ENCODE results near the gene RBMS3. TPM values are rescaled to one million over a fixed set of nuclear protein-coding genes. Genes with fewer than 3 reads are reported as not detected.

The RBMS3 gene
- total RNA-seq, 1 donor from 2014 or later: 70.0 TPM

GRCh38 chr3:29822071-29822470 is 541.2 kb downstream of the RBMS3 start:
- H3K4me3 ChIP-seq: no peak overlapping the region
- H3K27ac ChIP-seq: no peak overlapping the region
- TF ChIP-seq POLR2AphosphoS5 (IDR thresholded peaks at IDR 0.05; ENCODE audit: insufficient read depth in 1 of 2, low read depth in 1 of 2) (no peak), POLR2A (IDR thresholded peaks at IDR 0.05) (no peak)
- TF ChIP-seq, protein P1, sequence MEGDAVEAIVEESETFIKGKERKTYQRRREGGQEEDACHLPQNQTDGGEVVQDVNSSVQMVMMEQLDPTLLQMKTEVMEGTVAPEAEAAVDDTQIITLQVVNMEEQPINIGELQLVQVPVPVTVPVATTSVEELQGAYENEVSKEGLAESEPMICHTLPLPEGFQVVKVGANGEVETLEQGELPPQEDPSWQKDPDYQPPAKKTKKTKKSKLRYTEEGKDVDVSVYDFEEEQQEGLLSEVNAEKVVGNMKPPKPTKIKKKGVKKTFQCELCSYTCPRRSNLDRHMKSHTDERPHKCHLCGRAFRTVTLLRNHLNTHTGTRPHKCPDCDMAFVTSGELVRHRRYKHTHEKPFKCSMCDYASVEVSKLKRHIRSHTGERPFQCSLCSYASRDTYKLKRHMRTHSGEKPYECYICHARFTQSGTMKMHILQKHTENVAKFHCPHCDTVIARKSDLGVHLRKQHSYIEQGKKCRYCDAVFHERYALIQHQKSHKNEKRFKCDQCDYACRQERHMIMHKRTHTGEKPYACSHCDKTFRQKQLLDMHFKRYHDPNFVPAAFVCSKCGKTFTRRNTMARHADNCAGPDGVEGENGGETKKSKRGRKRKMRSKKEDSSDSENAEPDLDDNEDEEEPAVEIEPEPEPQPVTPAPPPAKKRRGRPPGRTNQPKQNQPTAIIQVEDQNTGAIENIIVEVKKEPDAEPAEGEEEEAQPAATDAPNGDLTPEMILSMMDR (IDR thresholded peaks at IDR 0.05): no peak
- intact Hi-C loops (cut with DNase I): no loop called here
- no peaks in the 10 kb centered on the region for H3K4me1 ChIP-seq
- no peak for DNase-seq (ENCODE audit: extremely low spot score in 2 of 2)
- no peaks in the 10 kb centered on the region for H3K9me3 ChIP-seq
- no peaks in the 10 kb centered on the region for H3K27me3 ChIP-seq
- H3K36me3 ChIP-seq: no peaks in the 10 kb centered on the region

DNA sequence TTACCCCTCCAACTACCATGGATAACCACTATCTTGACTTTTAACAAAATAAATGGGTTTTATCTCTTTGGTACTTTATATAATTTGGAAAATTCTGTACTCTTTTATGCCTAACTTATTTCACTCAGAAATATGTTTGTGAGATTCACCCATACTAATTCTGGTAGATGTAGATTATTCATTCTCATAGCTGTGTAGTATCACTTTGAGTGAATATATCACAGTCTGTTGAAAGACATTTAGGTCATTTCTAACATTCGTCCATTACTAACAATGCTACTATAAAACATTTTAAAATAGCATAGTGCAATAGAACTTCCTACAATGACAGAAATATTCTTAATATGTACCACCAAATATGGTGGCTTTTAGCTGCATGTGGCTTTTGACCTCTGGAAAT is 542.4 kb downstream of the RBMS3 start:
- intact Hi-C loops (cut with DNase I): no loop called here
- H3K27ac ChIP-seq: no peak overlapping the region
- no peaks in the 10 kb centered on the region for H3K27me3 ChIP-seq

GRCh38 chr3:29826712-29827111 is 545.8 kb downstream of the RBMS3 start:
- Histone ChIP-seq H3K4me3 (no peak overlapping the region), H3K4me1 (no peaks in the 10 kb centered on the region), H3K27me3 (no peaks in the 10 kb centered on the region), H3K36me3 (no peaks in the 10 kb centered on the region), H3K9me3 (no peaks in the 10 kb centered on the region), H3K27ac (no peak overlapping the region)
- no peak for DNase-seq (ENCODE audit: extremely low spot score in 2 of 2)
- TF ChIP-seq, protein P1 (IDR thresholded peaks at IDR 0.05): no peak
- TF ChIP-seq POLR2AphosphoS5 (IDR thresholded peaks at IDR 0.05; ENCODE audit: insufficient read depth in 1 of 2, low read depth in 1 of 2): no peak
- no peak for TF ChIP-seq POLR2A (IDR thresholded peaks at IDR 0.05)
- intact Hi-C loops (cut with DNase I): no loop called here

More for the DNA sequence above, 542.4 kb downstream of the RBMS3 start:
- H3K36me3 ChIP-seq: no peaks in the 10 kb centered on the region
- TF ChIP-seq POLR2A (IDR thresholded peaks at IDR 0.05): no peak
- TF ChIP-seq, protein P1 (IDR thresholded peaks at IDR 0.05): no peak
- TF ChIP-seq POLR2AphosphoS5 (IDR thresholded peaks at IDR 0.05; ENCODE audit: insufficient read depth in 1 of 2, low read depth in 1 of 2): no peak
- no peak overlapping the region for H3K4me3 ChIP-seq
- no peak for DNase-seq (ENCODE audit: extremely low spot score in 2 of 2)
- H3K4me1 ChIP-seq: no peaks in the 10 kb centered on the region
- H3K9me3 ChIP-seq: no peaks in the 10 kb centered on the region

- Histone ChIP-seq H3K9me3 (no peaks in the 10 kb centered on the region), H3K27me3 (no peaks in the 10 kb centered on the region), H3K36me3 (no peaks in the 10 kb centered on the region), H3K4me3 (no peak overlapping the region), H3K27ac (no peak overlapping the region), H3K4me1 (no peaks in the 10 kb centered on the region)
- DNase-seq (ENCODE audit: extremely low spot score in 2 of 2): no peak
- TF ChIP-seq POLR2AphosphoS5 (IDR thresholded peaks at IDR 0.05; ENCODE audit: insufficient read depth in 1 of 2, low read depth in 1 of 2) (no peak), POLR2A (IDR thresholded peaks at IDR 0.05) (no peak)
- TF ChIP-seq, protein P1 (IDR thresholded peaks at IDR 0.05): no peak
- intact Hi-C loops (cut with DNase I): no loop called here
Measured at GRCh38 chr3:29827756-29828155, 546.9 kb downstream of the RBMS3 start.

DNA sequence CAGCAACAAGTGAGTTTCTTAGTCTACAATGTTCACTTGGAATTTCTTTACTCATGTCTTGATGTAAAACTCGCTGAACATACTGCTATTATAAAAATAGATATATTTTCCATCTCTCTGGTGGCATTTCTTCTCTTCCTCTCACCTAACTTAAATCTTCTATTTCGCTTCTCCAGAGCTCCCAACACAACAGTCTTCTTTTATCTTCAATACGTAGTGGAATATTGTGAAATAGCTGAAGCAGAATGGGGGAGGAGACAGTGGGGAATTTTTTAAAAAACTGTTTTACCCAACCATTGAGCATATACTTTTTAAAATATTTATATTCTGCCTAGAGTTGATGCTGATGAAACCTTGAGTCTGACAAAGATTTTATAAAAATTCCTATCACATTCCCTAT is 548.5 kb downstream of the RBMS3 start:
- Histone ChIP-seq H3K27me3 (no peaks in the 10 kb centered on the region), H3K36me3 (no peaks in the 10 kb centered on the region), H3K27ac (no peak overlapping the region), H3K4me1 (no peaks in the 10 kb centered on the region), H3K4me3 (no peak overlapping the region), H3K9me3 (no peaks in the 10 kb centered on the region)
- DNase-seq (ENCODE audit: extremely low spot score in 2 of 2): no peak
- no peak for TF ChIP-seq POLR2A (IDR thresholded peaks at IDR 0.05)
- TF ChIP-seq, protein P1 (IDR thresholded peaks at IDR 0.05): no peak
- no peak for TF ChIP-seq POLR2AphosphoS5 (IDR thresholded peaks at IDR 0.05; ENCODE audit: insufficient read depth in 1 of 2, low read depth in 1 of 2)
- intact Hi-C loops (cut with DNase I): no loop called here

Data from vagina (tissue), 2 donors.